ENCODE results near the gene CNTROB.

Gene CNTROB

GRCh38 chr17:7989781-7990655, 58.0 kb downstream of the CNTROB start:
- peak; percentile 77 to 79 for DNase-seq

GRCh38 chr17:7992516-7992915, 60.5 kb downstream of the CNTROB start:
- DNase-seq: no peak

GRCh38 chr17:7992924-7993323, 60.9 kb downstream of the CNTROB start:
- DNase-seq: peak; percentile 57 to 69

GRCh38 chr17:7993972-7994589, 62.1 kb downstream of the CNTROB start:
- DNase-seq: no peak

GRCh38 chr17:7995724-7996123, 63.7 kb downstream of the CNTROB start:
- DNase-seq: no peak

GRCh38 chr17:7997186-7997585, 65.2 kb downstream of the CNTROB start:
- peak in 1 of 2 donors; percentile 24 for DNase-seq

Data from inflammatory macrophage (primary cell).